RPMI7951 (cell line): Measurements from ENCODE around the gene RASGEF1C. TPM values are rescaled to one million over a fixed set of nuclear protein-coding genes. Genes with fewer than 3 reads are reported as not detected.

Source experiments
- DNase-seq: peaks from one replicate; pipeline ENCODE4 v3.0.0-alpha.2; 2012; ENCODE audit warnings: low read depth
- total RNA-seq: library from RNA; depleted of rRNA; stranded (reverse); fragments of >200 nt; shearing (Covaris generic); gene quantifications from 2 replicates; pipeline ENCODE4 v1.2.3, GENCODE V29; 2014; rRNA removed

The RASGEF1C gene
- total RNA-seq = 0.24 and 2.0 TPM in 2 replicates

- peak; percentile 42 for DNase-seq
Measured at GRCh38 chr5:180209137-180209581, at the start of gene RASGEF1C. RASGEF1C (minus strand) TSS chr5:180209211; CDS start chr5:180138052, 71,159 bp downstream.

GRCh38 chr5:180253036-180253824 is 44.2 kb upstream of the RASGEF1C start:
- peak; percentile 5 for DNase-seq

- DNase-seq = no peak
Measured at GRCh38 chr5:180251887-180252286, 42.9 kb upstream of the RASGEF1C start.

GRCh38 chr5:180251141-180251540 is 42.1 kb upstream of the RASGEF1C start:
- no peak for DNase-seq

GRCh38 chr5:180250329-180250728 is 41.3 kb upstream of the RASGEF1C start:
- no peak for DNase-seq

GRCh38 chr5:180241600-180241999 is 32.6 kb upstream of the RASGEF1C start:
- DNase-seq = no peak

GRCh38 chr5:180238631-180239030 is 29.6 kb upstream of the RASGEF1C start:
- no peak for DNase-seq

- DNase-seq = no peak
Measured at GRCh38 chr5:180235846-180236245, 26.8 kb upstream of the RASGEF1C start.

GRCh38 chr5:180235077-180235476 is 26.1 kb upstream of the RASGEF1C start:
- DNase-seq = no peak

- no peak for DNase-seq
Measured at GRCh38 chr5:180234271-180234670, 25.3 kb upstream of the RASGEF1C start.

GRCh38 chr5:180233729-180234128 is 24.7 kb upstream of the RASGEF1C start:
- DNase-seq = no peak

GRCh38 chr5:180230017-180230416 is 21.0 kb upstream of the RASGEF1C start:
- no peak for DNase-seq

GRCh38 chr5:180222056-180222455 is 13.0 kb upstream of the RASGEF1C start:
- DNase-seq = no peak

GRCh38 chr5:180217797-180218196 is 8.8 kb upstream of the RASGEF1C start:
- DNase-seq = no peak

GRCh38 chr5:180216646-180217171 is 7.7 kb upstream of the RASGEF1C start:
- DNase-seq = no peak

- DNase-seq = no peak
Measured at GRCh38 chr5:180215783-180216630, 7.0 kb upstream of the RASGEF1C start.

- DNase-seq = no peak
Measured at GRCh38 chr5:180214870-180215770, 6.1 kb upstream of the RASGEF1C start.

GRCh38 chr5:180213657-180214207 is 4.7 kb upstream of the RASGEF1C start:
- no peak for DNase-seq

- no peak for DNase-seq
Measured at GRCh38 chr5:180213256-180213600, 4.2 kb upstream of the RASGEF1C start.

- peak; percentile 8 for DNase-seq
Measured at GRCh38 chr5:180212363-180213255, 3.6 kb upstream of the RASGEF1C start.
